Subcutaneous adipose tissue (tissue), 4 donors: ENCODE results near the gene MEGF10. TPM values are rescaled to one million over a fixed set of nuclear protein-coding genes. Genes with fewer than 3 reads are reported as not detected.

ENCODE experiments used
- total RNA-seq, 4 donors: library from RNA; depleted of rRNA; stranded (reverse); fragments of >200 nt; gene quantifications; one replicate each; pipeline ENCODE4 v1.1.0, GENCODE V29; 2016
- TF ChIP-seq, protein P1 (sequence below): fragments of 450-650 bp; IDR thresholded peaks from one replicate; pipeline ENCODE4 v1.5.1; 2016; ENCODE audit warnings: low read depth, mild to moderate bottlenecking, control low read depth, antibody characterized with exemption, moderate library complexity

The MEGF10 gene
- total RNA-seq, 4 donors from 2014 or later: 0.16 to 1.7 (median 0.78) TPM

GRCh38 chr5:127295454-127295853 lies 4.9 kb downstream of the MEGF10 start:
- TF ChIP-seq, protein P1, sequence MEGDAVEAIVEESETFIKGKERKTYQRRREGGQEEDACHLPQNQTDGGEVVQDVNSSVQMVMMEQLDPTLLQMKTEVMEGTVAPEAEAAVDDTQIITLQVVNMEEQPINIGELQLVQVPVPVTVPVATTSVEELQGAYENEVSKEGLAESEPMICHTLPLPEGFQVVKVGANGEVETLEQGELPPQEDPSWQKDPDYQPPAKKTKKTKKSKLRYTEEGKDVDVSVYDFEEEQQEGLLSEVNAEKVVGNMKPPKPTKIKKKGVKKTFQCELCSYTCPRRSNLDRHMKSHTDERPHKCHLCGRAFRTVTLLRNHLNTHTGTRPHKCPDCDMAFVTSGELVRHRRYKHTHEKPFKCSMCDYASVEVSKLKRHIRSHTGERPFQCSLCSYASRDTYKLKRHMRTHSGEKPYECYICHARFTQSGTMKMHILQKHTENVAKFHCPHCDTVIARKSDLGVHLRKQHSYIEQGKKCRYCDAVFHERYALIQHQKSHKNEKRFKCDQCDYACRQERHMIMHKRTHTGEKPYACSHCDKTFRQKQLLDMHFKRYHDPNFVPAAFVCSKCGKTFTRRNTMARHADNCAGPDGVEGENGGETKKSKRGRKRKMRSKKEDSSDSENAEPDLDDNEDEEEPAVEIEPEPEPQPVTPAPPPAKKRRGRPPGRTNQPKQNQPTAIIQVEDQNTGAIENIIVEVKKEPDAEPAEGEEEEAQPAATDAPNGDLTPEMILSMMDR: no peak

DNA sequence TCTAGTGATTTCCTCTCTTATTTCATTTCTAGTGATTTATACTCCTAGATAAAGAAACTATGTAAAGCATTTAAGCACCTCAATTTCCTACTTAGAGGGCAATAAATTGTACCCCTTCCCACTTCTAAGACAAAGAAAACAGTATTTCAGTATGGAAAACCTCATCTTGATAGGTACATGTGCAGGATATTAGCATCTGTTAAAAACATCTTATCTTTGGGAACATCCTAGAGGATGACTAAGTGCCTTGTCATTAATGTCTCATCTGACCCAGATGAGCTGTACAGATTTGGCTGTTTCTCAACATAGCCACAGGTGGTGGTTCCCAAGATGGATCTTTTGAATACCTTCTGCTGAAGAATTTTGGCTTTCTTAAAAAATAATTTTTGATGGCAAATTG lies 5.7 kb downstream of the MEGF10 start:
- TF ChIP-seq, protein P1: no peak

DNA sequence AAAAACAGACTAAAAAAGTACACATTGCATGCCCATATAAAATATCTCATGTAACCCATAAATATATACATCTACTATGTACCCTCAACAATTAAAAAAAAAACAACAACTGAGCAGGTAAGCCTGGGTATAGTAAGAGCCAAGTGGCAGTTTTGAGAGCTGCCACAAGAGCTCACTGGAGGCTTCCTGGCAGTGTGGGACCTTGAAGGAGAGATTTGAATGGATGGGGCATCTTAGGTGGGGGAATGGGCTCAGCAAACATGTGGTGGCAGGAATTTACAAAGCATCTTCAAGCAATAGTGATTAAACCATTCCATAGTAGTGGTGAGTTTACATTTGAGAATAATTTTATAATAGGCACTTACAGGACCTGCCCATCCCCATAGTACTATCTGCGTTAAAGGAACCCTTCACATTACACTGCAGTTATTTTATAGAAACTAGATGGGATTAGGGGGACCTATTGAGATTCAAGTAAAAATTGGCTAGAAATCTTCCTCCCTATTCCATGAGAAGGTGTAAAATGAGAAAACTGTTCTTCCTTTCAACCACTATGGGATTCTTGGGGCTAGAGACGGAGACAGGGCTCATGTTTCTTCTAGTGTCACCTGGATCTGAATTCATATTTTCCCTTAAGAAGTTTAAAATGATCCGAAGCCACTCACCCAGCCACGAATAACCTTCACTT lies 6.9 kb downstream of the MEGF10 start:
- TF ChIP-seq, protein P1: no peak

DNA sequence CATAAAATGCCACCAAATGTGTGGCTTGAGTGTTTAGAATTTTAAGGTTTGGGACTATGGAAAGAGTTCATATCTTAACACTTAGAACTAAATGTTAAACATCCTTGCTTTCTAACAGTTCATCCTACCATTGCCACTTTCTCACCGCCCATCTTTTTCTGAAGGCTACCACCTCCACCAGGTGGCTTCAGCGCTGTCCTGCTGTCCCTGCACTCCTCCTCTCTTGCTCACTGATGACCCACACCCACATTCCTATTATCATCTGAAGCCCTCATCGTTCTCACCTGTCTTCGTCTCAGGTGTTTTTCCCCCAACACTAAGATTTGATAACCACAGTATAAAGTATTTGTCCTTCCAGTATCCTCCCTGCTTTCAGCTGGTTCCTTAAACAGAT lies 7.4 kb downstream of the MEGF10 start:
- TF ChIP-seq, protein P1: no peak

DNA sequence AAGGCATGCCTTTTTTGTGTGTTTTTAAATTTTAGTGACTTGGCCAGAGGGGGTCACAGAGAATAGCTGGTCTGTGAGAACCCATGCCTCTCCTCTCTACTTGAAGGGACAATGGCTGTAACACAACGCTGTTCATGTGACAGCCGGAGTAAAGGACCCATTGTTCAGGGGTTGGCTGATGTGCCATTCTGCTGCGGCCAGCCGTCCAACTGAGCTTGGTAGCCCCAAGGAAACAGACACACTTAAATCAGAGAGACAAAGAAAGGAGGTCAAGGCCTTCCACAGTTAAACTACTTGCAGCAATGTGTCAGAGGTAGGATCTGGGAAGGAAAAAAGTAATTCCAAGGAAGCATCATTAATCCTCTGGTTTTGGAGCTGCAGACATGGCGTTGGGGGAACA lies 8.1 kb downstream of the MEGF10 start:
- TF ChIP-seq, protein P1: no peak

GRCh38 chr5:127299678-127300077 lies 9.1 kb downstream of the MEGF10 start:
- TF ChIP-seq, protein P1: no peak

DNA sequence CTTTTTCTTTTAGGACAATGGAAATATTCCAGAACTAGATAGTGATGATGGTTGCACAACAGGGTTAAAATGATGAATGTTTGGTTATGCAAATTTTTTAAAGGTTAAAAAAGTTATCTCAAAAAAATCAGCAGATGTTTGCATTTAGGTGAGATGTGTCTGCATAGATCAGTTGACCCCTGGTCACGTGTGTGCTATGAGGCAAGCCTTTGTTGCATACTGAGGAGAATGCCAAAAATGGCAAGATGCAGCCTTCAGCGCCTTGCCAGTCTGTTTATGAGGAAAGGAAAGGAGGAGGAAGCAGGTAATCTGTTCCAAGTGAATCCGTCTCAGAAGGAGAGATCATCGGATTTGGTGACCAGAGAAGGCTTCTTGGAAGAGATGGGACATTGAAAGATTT lies 11.9 kb downstream of the MEGF10 start:
- TF ChIP-seq, protein P1: no peak
